ENCODE measurements around the gene ANTXRL. TPM values are rescaled to one million over a fixed set of nuclear protein-coding genes. Genes with fewer than 3 reads are reported as not detected.
"Not testable (repeated sequence)": the region's sequence is repeated elsewhere in the genome, so short reads cannot be mapped to it uniquely, and the experiment has no call there.

Gene ANTXRL
- total RNA-seq, result not detected
- long read RNA-seq, result 0 reads

GRCh38 chr10:46286991-46287693, at the start of gene ANTXRL:
Gene ANTXRL (plus strand): TSS chr10:46286997. CDS start chr10:46287263, 266 bp downstream.
- intact Hi-C loops (cut with DNase I, micrococcal nuclease), result no loop called here
- DNase-seq, result peak in 1 of 2 donors; percentile 18
- ATAC-seq, result no peak

GRCh38 chr10:46237815-46238510, 48.8 kb upstream of the ANTXRL start:
- intact Hi-C loops (cut with DNase I, micrococcal nuclease), result no loop called here
- ATAC-seq (no peak), DNase-seq (no peak)

GRCh38 chr10:46239247-46239646, 47.5 kb upstream of the ANTXRL start:
- intact Hi-C loops (cut with DNase I, micrococcal nuclease), result no loop called here
- no peak for ATAC-seq
- no peak for DNase-seq

- ATAC-seq (no peak), DNase-seq (no peak)
- intact Hi-C loops (cut with DNase I, micrococcal nuclease), result no loop called here
Measured at GRCh38 chr10:46239993-46240683, 46.7 kb upstream of the ANTXRL start.

- intact Hi-C loops (cut with DNase I, micrococcal nuclease), result no loop called here
- DNase-seq, result no peak
- no peak for ATAC-seq
Measured at GRCh38 chr10:46240684-46241565, 45.9 kb upstream of the ANTXRL start.

- DNase-seq (no peak), ATAC-seq (no peak)
- intact Hi-C loops (cut with DNase I, micrococcal nuclease), result no loop called here
Measured at GRCh38 chr10:46245381-46245900, 41.4 kb upstream of the ANTXRL start.

GRCh38 chr10:46246400-46247180, 40.2 kb upstream of the ANTXRL start:
- DNase-seq, ATAC-seq: not testable (repeated sequence)

GRCh38 chr10:46247181-46247475, 39.7 kb upstream of the ANTXRL start:
- DNase-seq (no peak), ATAC-seq (no peak)
- intact Hi-C loops (cut with DNase I, micrococcal nuclease), result no loop called here

More at GRCh38 chr10:46246400-46247180, 40.2 kb upstream of the ANTXRL start:
- intact Hi-C loops (cut with DNase I, micrococcal nuclease), result not testable (repeated sequence)

GRCh38 chr10:46247808-46248569, 38.8 kb upstream of the ANTXRL start:
- no peak for DNase-seq
- no peak for ATAC-seq
- intact Hi-C loops (cut with DNase I, micrococcal nuclease), result no loop called here

- ATAC-seq (no peak), DNase-seq (no peak)
- intact Hi-C loops (cut with DNase I, micrococcal nuclease), result no loop called here
Measured at GRCh38 chr10:46248651-46249146, 38.1 kb upstream of the ANTXRL start.

- ATAC-seq; intact Hi-C loops (cut with DNase I, micrococcal nuclease); DNase-seq: not testable (repeated sequence)
Measured at GRCh38 chr10:46249617-46250344, 37.0 kb upstream of the ANTXRL start.

GRCh38 chr10:46250481-46250880, 36.3 kb upstream of the ANTXRL start:
- intact Hi-C loops (cut with DNase I, micrococcal nuclease), result no loop called here
- DNase-seq (no peak), ATAC-seq (no peak)

- intact Hi-C loops (cut with DNase I, micrococcal nuclease), result no loop called here
- ATAC-seq, result no peak
- DNase-seq, result no peak
Measured at GRCh38 chr10:46250898-46251856, 35.6 kb upstream of the ANTXRL start.

GRCh38 chr10:46251857-46252847, 34.6 kb upstream of the ANTXRL start:
- ATAC-seq (no peak), DNase-seq (no peak)
- intact Hi-C loops (cut with DNase I, micrococcal nuclease), result no loop called here
